ENCODE data around the gene SHISA4.

The SHISA4 gene

GRCh38 chr1:201881617-201882016 is 7.1 kb upstream of the SHISA4 start:
- DNase-seq (ENCODE audit: low read depth, low spot score), result no peak

- no peak for DNase-seq (ENCODE audit: low read depth, low spot score)
These were observed 6.0 kb upstream of the SHISA4 start for GRCh38 chr1:201882665-201883132.

- no peak for DNase-seq (ENCODE audit: low read depth, low spot score)
These were observed 5.4 kb upstream of the SHISA4 start for GRCh38 chr1:201883266-201883665.

- DNase-seq (ENCODE audit: low read depth, low spot score), result no peak
These were observed 4.9 kb upstream of the SHISA4 start for GRCh38 chr1:201883786-201884185.

GRCh38 chr1:201884425-201884824 is 4.3 kb upstream of the SHISA4 start:
- DNase-seq (ENCODE audit: low read depth, low spot score), result no peak

- DNase-seq (ENCODE audit: low read depth, low spot score), result no peak
These were observed 3.1 kb upstream of the SHISA4 start for GRCh38 chr1:201885531-201886075.

GRCh38 chr1:201886103-201886885 is 2.4 kb upstream of the SHISA4 start:
- no peak for DNase-seq (ENCODE audit: low read depth, low spot score)

GRCh38 chr1:201887116-201887866 is 1.4 kb upstream of the SHISA4 start:
- DNase-seq (ENCODE audit: low read depth, low spot score), result no peak

- no peak for DNase-seq (ENCODE audit: low read depth, low spot score)
These were observed 631 bp downstream of the SHISA4 start for GRCh38 chr1:201889090-201889968.

- no peak for DNase-seq (ENCODE audit: low read depth, low spot score)
These were observed 1.5 kb downstream of the SHISA4 start for GRCh38 chr1:201890223-201890622.

GRCh38 chr1:201890806-201891450 is 2.2 kb downstream of the SHISA4 start:
- DNase-seq (ENCODE audit: low read depth, low spot score), result no peak

GRCh38 chr1:201891451-201892045 is 2.9 kb downstream of the SHISA4 start:
- no peak for DNase-seq (ENCODE audit: low read depth, low spot score)

- DNase-seq (ENCODE audit: low read depth, low spot score), result no peak
These were observed 3.5 kb downstream of the SHISA4 start for GRCh38 chr1:201892211-201892610.

- DNase-seq (ENCODE audit: low read depth, low spot score), result no peak
These were observed 4.7 kb downstream of the SHISA4 start for GRCh38 chr1:201893431-201893830.

GRCh38 chr1:201894343-201895119 is 5.8 kb downstream of the SHISA4 start:
- no peak for DNase-seq (ENCODE audit: low read depth, low spot score)

- DNase-seq (ENCODE audit: low read depth, low spot score), result no peak
These were observed 6.5 kb downstream of the SHISA4 start for GRCh38 chr1:201895120-201895665.

- DNase-seq (ENCODE audit: low read depth, low spot score), result peak; percentile 70
These were observed 7.5 kb downstream of the SHISA4 start for GRCh38 chr1:201895913-201896807.

- no peak for DNase-seq (ENCODE audit: low read depth, low spot score)
These were observed 8.3 kb downstream of the SHISA4 start for GRCh38 chr1:201896951-201897391.
